Hepatocyte (in vitro differentiated cells): Measurements from ENCODE around the gene RAD51AP2. TPM values are rescaled to one million over a fixed set of nuclear protein-coding genes. Genes with fewer than 3 reads are reported as not detected.

Experiments
- DNase-seq: peaks from one replicate; pipeline ENCODE4 v3.0.0-alpha.2; 2016; ENCODE audit warnings: low spot score
- H2AFZ ChIP-seq: fragments of 200-600 bp; sonication (generic); 2 replicates; pipeline ENCODE4 v1.6.0; 2016; ENCODE audit warnings: antibody characterized with exemption, mild to moderate bottlenecking
- H3K27ac ChIP-seq: fragments of 200-600 bp; sonication (generic); 2 replicates; pipeline ENCODE4 v1.5.1; 2016; ENCODE audit warnings: mild to moderate bottlenecking
- H3K27me3 ChIP-seq: fragments of 200-600 bp; sonication (generic); 2 replicates; pipeline ENCODE4 v1.6.1; 2016
- H3K36me3 ChIP-seq: fragments of 200-600 bp; sonication (generic); replicated peaks from 2 replicates; pipeline ENCODE4 v1.5.1; 2016; ENCODE audit warnings: low read depth; ENCODE audit not compliant: insufficient read depth
- H3K4me1 ChIP-seq: fragments of 200-600 bp; sonication (generic); 2 replicates; pipeline ENCODE4 v1.5.1; 2016; ENCODE audit warnings: mild to moderate bottlenecking, moderate library complexity; ENCODE audit not compliant: insufficient read depth
- H3K4me2 ChIP-seq: fragments of 200-600 bp; sonication (generic); 2 replicates; pipeline ENCODE4 v1.6.0; 2016
- H3K4me3 ChIP-seq: fragments of 200-600 bp; sonication (generic); 2 replicates; pipeline ENCODE4 v1.5.1; 2016; ENCODE audit warnings: mild to moderate bottlenecking
- H3K79me2 ChIP-seq: fragments of 200-600 bp; sonication (generic); 2 replicates; pipeline ENCODE4 v1.6.0; 2017; ENCODE audit warnings: mild to moderate bottlenecking
- H3K9me2 ChIP-seq: fragments of 200-600 bp; sonication (generic); replicated peaks from 2 replicates; pipeline ENCODE4 v1.6.0; 2017; ENCODE audit warnings: mild to moderate bottlenecking; ENCODE audit not compliant: insufficient read depth
- H3K9me3 ChIP-seq: fragments of 200-600 bp; sonication (generic); 2 replicates; pipeline ENCODE4 v1.5.1; 2016; ENCODE audit warnings: low read depth, mild to moderate bottlenecking
- H4K20me1 ChIP-seq: fragments of 200-600 bp; sonication (generic); 2 replicates; pipeline ENCODE4 v1.6.0; 2016; ENCODE audit warnings: mild to moderate bottlenecking; ENCODE audit not compliant: insufficient read depth, poor library complexity, severe bottlenecking
- CTCF ChIP-seq: fragments of 200-600 bp; sonication (generic); IDR thresholded peaks from 2 replicates; pipeline ENCODE4 v1.5.1; 2016; ENCODE audit warnings: antibody characterized with exemption, mild to moderate bottlenecking; ENCODE audit not compliant: poor library complexity
- EZH2 ChIP-seq: fragments of 200-600 bp; sonication (generic); IDR thresholded peaks from 2 replicates; pipeline ENCODE4 v1.6.1; 2016; ENCODE audit warnings: antibody characterized with exemption, mild to moderate bottlenecking, borderline replicate concordance
- EZH2phosphoT487 ChIP-seq: fragments of 200-600 bp; sonication (generic); IDR thresholded peaks from one replicate; pipeline ENCODE4 v1.6.1; 2018; ENCODE audit warnings: antibody characterized with exemption, mild to moderate bottlenecking, low read depth, moderate library complexity; ENCODE audit not compliant: unreplicated experiment, severe bottlenecking
- WGBS: methylation state at CpG from one replicate; pipeline ENCODE4 v1.1.6; 2016; ENCODE audit warnings: low lambda C conversion rate; ENCODE audit errors: missing lambda C conversion rate; 5-methylcytosine and 5-hydroxymethylcytosine counted together
- polyA plus RNA-seq: library from polyadenylated mRNA; unstranded; fragments of >200 nt; fragmentation: Nextera tagmentation; extraction: Ambion mirVana; gene quantifications from 2 replicates; pipeline ENCODE4 v1.2.1, GENCODE V29; 2016
- total RNA-seq: library from RNA; depleted of rRNA; stranded (reverse); fragments of >200 nt; gene quantifications from 2 replicates; pipeline ENCODE4 v1.2.3, GENCODE V29; 2014

Gene RAD51AP2
- total and polyA plus RNA-seq, 2 experiments from 2014 or later: 0.21 to 0.40 TPM

DNA sequence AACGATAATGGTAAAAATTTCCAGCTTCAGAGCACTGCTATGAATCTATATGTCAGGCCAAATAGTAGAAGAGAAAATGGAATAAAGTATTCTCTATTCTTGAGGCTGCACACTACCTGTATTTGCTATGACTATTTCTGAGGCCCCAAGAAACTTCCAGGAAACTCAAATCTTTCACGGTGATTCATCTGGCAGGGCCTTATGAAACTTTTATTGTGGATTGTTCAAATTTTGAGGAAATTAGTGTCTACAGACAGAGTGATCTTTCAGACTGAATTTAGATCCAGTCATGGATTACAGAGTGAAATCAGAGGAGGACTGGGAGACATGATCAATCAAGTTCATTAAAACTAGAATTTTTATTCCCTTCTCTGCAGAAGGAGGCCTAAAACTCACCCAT is 18.2 kb upstream of the RAD51AP2 start:
- 84% methylated on average over 2 of the region's 2 CpGs for WGBS
- Histone ChIP-seq H2AFZ (no peak overlapping the region), H3K4me1 (no peaks in the 10 kb centered on the region), H4K20me1 (no peaks in the 10 kb centered on the region), H3K9me2 (no peaks in the 10 kb centered on the region), H3K27ac (no peak overlapping the region), H3K9me3 (no peaks in the 10 kb centered on the region), H3K4me2 (no peak overlapping the region), H3K79me2 (no peaks in the 10 kb centered on the region), H3K36me3 (no peaks in the 10 kb centered on the region), H3K27me3 (peaks cover 29% of the 10 kb centered on the region), H3K4me3 (no peak overlapping the region)
- DNase-seq: no peak
- TF ChIP-seq CTCF (no peak), EZH2 (no peak), EZH2phosphoT487 (no peak)

GRCh38 chr2:17533546-17533945 is 15.3 kb upstream of the RAD51AP2 start:
- no peaks in the 10 kb centered on the region for H4K20me1 ChIP-seq
- H2AFZ ChIP-seq: no peak overlapping the region
- TF ChIP-seq EZH2 (no peak), EZH2phosphoT487 (no peak), CTCF (no peak)
- H3K79me2 ChIP-seq: no peaks in the 10 kb centered on the region
- WGBS: 77% methylated on average over 2 of the region's 2 CpGs
- no peak overlapping the region for H3K4me3 ChIP-seq
- no peak overlapping the region for H3K27ac ChIP-seq
- no peak for DNase-seq
- no peaks in the 10 kb centered on the region for H3K36me3 ChIP-seq
- no peaks in the 10 kb centered on the region for H3K9me3 ChIP-seq
- peaks cover 29% of the 10 kb centered on the region for H3K27me3 ChIP-seq
- H3K9me2 ChIP-seq: no peaks in the 10 kb centered on the region
- H3K4me1 ChIP-seq: no peaks in the 10 kb centered on the region
- no peak overlapping the region for H3K4me2 ChIP-seq

DNA sequence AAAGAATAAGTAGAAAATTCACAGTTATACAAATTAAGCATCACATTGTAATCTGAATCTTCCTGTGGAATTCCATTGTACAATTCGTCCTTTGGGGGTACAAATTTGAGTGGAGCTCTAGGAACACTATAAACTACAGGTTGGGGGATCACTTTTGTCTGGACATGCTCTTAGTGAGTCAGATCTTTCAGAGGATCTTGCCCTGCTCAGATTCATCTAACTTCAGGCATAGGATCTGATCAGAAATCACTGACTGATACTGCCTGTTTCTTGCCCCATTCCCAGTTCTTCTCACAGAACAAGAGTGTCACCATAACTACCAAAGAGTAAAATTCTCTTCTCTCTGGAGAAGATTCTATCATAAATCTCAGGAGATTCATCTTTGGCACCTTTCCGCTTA is 11.5 kb upstream of the RAD51AP2 start:
- TF ChIP-seq EZH2 (no peak), EZH2phosphoT487 (no peak), CTCF (no peak)
- no peak overlapping the region for H3K4me2 ChIP-seq
- 83% methylated on average over 2 of the region's 2 CpGs for WGBS

DNA sequence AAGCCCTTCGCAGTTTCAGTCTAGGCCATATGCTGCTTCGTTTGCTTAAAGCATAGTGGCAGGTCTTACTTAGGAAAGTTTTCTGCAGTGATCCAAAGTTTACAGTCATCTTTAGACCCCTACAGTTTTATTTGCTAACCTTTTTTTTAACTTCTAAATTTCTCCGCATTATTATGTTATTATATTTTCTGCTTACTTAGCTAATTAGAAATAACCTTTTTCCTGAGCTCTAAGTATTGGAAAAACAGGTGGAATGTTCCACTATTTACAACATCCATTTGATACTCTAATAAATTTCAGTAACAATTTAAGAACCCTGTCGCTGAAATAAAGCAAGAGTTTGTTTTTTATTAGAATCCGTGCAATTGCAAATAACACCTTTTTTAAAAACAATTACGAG is 4.1 kb upstream of the RAD51AP2 start:
- Histone ChIP-seq H3K4me2 (no peak overlapping the region), H3K9me3 (no peaks in the 10 kb centered on the region), H3K79me2 (no peaks in the 10 kb centered on the region), H3K4me3 (no peak overlapping the region), H3K27me3 (no peaks in the 10 kb centered on the region), H2AFZ (no peak overlapping the region), H4K20me1 (no peaks in the 10 kb centered on the region), H3K27ac (no peak overlapping the region), H3K4me1 (peaks cover 4% of the 10 kb centered on the region), H3K9me2 (no peaks in the 10 kb centered on the region), H3K36me3 (no peaks in the 10 kb centered on the region)
- TF ChIP-seq EZH2phosphoT487 (no peak), EZH2 (no peak), CTCF (no peak)
- no peak for DNase-seq
- 82% methylated on average over 6 of the region's 6 CpGs for WGBS

More for the DNA sequence above, 11.5 kb upstream of the RAD51AP2 start:
- Histone ChIP-seq H3K9me3 (no peaks in the 10 kb centered on the region), H3K27me3 (peaks cover 16% of the 10 kb centered on the region), H3K4me3 (no peak overlapping the region), H3K4me1 (no peaks in the 10 kb centered on the region), H4K20me1 (no peaks in the 10 kb centered on the region), H3K36me3 (no peaks in the 10 kb centered on the region), H3K79me2 (no peaks in the 10 kb centered on the region), H3K27ac (no peak overlapping the region), H2AFZ (no peak overlapping the region), H3K9me2 (no peaks in the 10 kb centered on the region)
- DNase-seq: no peak
